Activated CD8-positive, alpha-beta T cell treated with anti-CD3 and anti-CD28 coated beads, Interleukin-2, amount 10 ng/mL, durations not matched to agents 7 days and 5 days (primary cell): ENCODE measurements around the gene AK3. TPM values are rescaled to one million over a fixed set of nuclear protein-coding genes. Genes with fewer than 3 reads are reported as not detected.
"Not testable (repeated sequence)": the region's sequence is repeated elsewhere in the genome, so short reads cannot be mapped to it uniquely, and the experiment has no call there.

Experiments used
- ATAC-seq: fragments of 150-1000 bp; cut with Tn5 transposase; one replicate; pipeline ENCODE4 v1.10.0; 2021; ENCODE audit warnings: moderate library complexity
- CTCF ChIA-PET: fragments of 350-600 bp; sonication (Branson Sonifier 250); formaldehyde crosslinking; loops from one replicate; lab custom pipeline; 2021; ENCODE audit warnings: antibody characterized with exemption; lab: Charles Lee
- POLR2A ChIA-PET: fragments of 350-600 bp; sonication (Branson Sonifier 250); formaldehyde crosslinking; loops from one replicate; lab custom pipeline; 2021; ENCODE audit warnings: antibody characterized with exemption; lab: Charles Lee
- DNase-seq: peaks from one replicate; pipeline ENCODE4 v3.0.0-alpha.2; 2020
- H3K27ac Mint-ChIP-seq: one replicate; pipeline ENCODE4 v1.8.0; 2021; ENCODE audit warnings: mild to moderate bottlenecking, mixed read lengths
- H3K27me3 Mint-ChIP-seq: one replicate; pipeline ENCODE4 v1.8.0; 2021; ENCODE audit warnings: low read depth, mixed read lengths
- H3K36me3 Mint-ChIP-seq: one replicate; pipeline ENCODE4 v1.8.0; 2021; ENCODE audit warnings: low read depth, mixed read lengths
- H3K4me1 Mint-ChIP-seq: one replicate; pipeline ENCODE4 v1.8.0; 2021; ENCODE audit warnings: low read depth, mixed read lengths
- H3K4me3 Mint-ChIP-seq: one replicate; pipeline ENCODE4 v1.8.0; 2021; ENCODE audit warnings: mild to moderate bottlenecking, mixed read lengths
- H3K9me3 Mint-ChIP-seq: one replicate; pipeline ENCODE4 v1.8.0; 2022; ENCODE audit warnings: mixed read lengths; ENCODE audit not compliant: insufficient read depth
- total RNA-seq, 2 experiments: library from RNA; stranded (reverse); gene quantifications; one replicate each; pipeline ENCODE4 v1.2.3, GENCODE V29; 2021

AK3 gene
- total RNA-seq, 2 experiments from 2014 or later, result 34.8 to 35.4 TPM

- no peaks in the 10 kb centered on the region for H3K9me3 Mint-ChIP-seq
- H3K4me3 Mint-ChIP-seq, result peak within 1 kb of the TSS; percentile 73
- H3K27ac Mint-ChIP-seq, result no peak within 1 kb of the TSS
- H3K27me3 Mint-ChIP-seq, result peaks cover 22% of the 10 kb centered on the region
- ChIA-PET POLR2A (interaction anchor here (0.6 to 2.2 kb wide), 3 partner anchors 13 to 74 kb away, joined by 3 to 10 read pairs (median 8); partner anchors contain the start of genes AK3 and CDC37L1), CTCF (interaction anchor here (0.9 to 2.1 kb wide), 8 partner anchors 9 to 327 kb away, joined by 3 to 9 read pairs (median 3); partner anchors contain the start of gene CDC37L1)
- DNase-seq (peak; percentile 45), ATAC-seq (peak; percentile 28)
- H3K4me1 Mint-ChIP-seq, result peaks cover 72% of the 10 kb centered on the region
- H3K36me3 Mint-ChIP-seq, result peaks cover 9% of the 10 kb centered on the region
These were observed 74.8 kb downstream of the AK3 start, which contains the start of gene SPATA6L for GRCh38 chr9:4666042-4666699. Gene SPATA6L, minus strand, starts transcription at chr9:4666480. Its CDS starts 230 bp downstream, at chr9:4666250.

GRCh38 chr9:4665357-4665756, 75.6 kb downstream of the AK3 start:
- H3K27ac Mint-ChIP-seq, result no peak overlapping the region
- no peaks in the 10 kb centered on the region for H3K9me3 Mint-ChIP-seq
- DNase-seq, result no peak
- H3K4me1 Mint-ChIP-seq, result peaks cover 66% of the 10 kb centered on the region
- H3K36me3 Mint-ChIP-seq, result peaks cover 9% of the 10 kb centered on the region
- CTCF ChIA-PET, result interaction anchor here (1.0 to 2.1 kb wide), 6 partner anchors 10 to 326 kb away, joined by 3 to 9 read pairs (median 4); no protein-coding TSS in a partner anchor
- no peak overlapping the region for H3K4me3 Mint-ChIP-seq
- ATAC-seq, result no peak
- H3K27me3 Mint-ChIP-seq, result peaks cover 22% of the 10 kb centered on the region
- POLR2A ChIA-PET, result interaction anchor here (0.6 to 2.2 kb wide), 3 partner anchors 14 to 75 kb away, joined by 3 to 10 read pairs (median 8); partner anchors contain the start of genes AK3 and CDC37L1

DNA sequence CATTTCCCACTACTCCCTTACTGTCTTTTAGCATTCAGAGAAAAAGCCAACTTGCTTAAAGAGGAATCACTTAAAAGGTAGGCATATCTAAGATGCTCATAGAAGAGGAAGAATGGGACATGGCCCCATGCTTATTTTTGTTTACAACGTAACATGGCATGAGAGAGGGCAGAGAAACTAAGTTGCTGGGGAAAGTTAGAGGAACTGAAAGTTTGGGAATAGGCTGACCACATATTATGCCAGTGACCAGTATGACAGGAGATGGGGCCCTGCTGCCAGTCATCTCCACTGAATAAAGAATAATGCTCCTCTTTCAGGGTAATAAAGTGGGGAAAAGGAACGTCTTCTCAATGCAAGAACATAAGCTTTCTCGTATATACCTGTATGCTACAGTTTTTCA, 77.0 kb downstream of the AK3 start:
- ATAC-seq (no peak), DNase-seq (no peak)
- Mint-ChIP-seq H3K27ac (no peak overlapping the region), H3K36me3 (peaks cover 9% of the 10 kb centered on the region), H3K27me3 (peaks cover 28% of the 10 kb centered on the region), H3K4me3 (no peak overlapping the region), H3K9me3 (no peaks in the 10 kb centered on the region), H3K4me1 (peaks cover 60% of the 10 kb centered on the region)
- ChIA-PET CTCF (interaction anchor here (0.5 to 2.1 kb wide), 4 partner anchors 20 to 358 kb away, joined by 3 to 4 read pairs (median 3); no protein-coding TSS in a partner anchor), POLR2A (interaction anchor here (0.7 kb wide), 1 partner anchor 401 kb away, joined by 3 read pairs; no protein-coding TSS in a partner anchor)

DNA sequence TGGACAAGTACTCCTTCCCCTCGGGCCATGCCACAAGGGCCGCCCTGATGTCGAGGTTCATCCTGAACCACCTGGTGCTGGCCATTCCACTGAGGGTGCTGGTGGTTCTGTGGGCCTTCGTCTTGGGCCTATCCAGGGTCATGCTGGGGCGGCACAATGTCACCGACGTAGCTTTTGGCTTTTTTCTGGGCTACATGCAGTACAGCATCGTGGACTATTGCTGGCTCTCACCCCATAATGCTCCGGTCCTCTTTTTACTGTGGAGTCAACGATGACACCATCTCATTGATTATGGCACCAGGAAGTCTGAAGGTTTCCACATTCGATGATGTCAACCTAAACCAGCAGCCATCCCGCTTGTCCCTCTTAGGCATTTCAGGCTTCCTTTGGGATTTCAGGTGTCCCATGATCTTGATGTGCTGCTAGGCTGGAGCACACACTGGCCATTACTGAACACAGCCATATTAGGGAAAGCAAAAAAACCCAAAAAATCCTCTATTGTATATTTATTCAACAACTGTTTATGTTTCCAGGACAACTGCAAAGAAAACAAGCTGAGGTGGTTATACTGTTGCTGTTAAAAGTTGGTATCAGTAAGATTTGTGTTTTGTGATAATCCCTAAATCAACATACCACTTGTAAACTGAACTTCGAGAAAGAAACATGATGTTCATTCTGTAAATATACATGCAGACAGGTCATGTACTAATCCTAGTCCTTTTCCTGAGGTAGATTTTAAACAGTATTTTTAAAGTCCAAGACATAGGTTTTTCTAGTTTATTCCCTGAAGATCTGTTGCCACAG, 77.8 kb downstream of the AK3 start:
- CTCF ChIA-PET, result interaction anchor here (0.6 to 1.8 kb wide), 5 partner anchors 8 to 77 kb away, joined by 4 to 8 read pairs (median 4); partner anchors contain the start of gene AK3
- DNase-seq (no peak), ATAC-seq (no peak)
- peak overlapping the region; percentile 95 for H3K4me3 Mint-ChIP-seq
- peaks cover 56% of the 10 kb centered on the region for H3K4me1 Mint-ChIP-seq
- H3K36me3 Mint-ChIP-seq, result peaks cover 9% of the 10 kb centered on the region
- POLR2A ChIA-PET, result interaction anchor here (0.6 to 1.7 kb wide), 4 partner anchors 16 to 317 kb away, joined by 3 to 8 read pairs (median 3); partner anchors contain the start of gene CDC37L1
- H3K27me3 Mint-ChIP-seq, result peaks cover 24% of the 10 kb centered on the region
- H3K9me3 Mint-ChIP-seq, result no peaks in the 10 kb centered on the region
- peak overlapping the region; percentile 65 for H3K27ac Mint-ChIP-seq

DNA sequence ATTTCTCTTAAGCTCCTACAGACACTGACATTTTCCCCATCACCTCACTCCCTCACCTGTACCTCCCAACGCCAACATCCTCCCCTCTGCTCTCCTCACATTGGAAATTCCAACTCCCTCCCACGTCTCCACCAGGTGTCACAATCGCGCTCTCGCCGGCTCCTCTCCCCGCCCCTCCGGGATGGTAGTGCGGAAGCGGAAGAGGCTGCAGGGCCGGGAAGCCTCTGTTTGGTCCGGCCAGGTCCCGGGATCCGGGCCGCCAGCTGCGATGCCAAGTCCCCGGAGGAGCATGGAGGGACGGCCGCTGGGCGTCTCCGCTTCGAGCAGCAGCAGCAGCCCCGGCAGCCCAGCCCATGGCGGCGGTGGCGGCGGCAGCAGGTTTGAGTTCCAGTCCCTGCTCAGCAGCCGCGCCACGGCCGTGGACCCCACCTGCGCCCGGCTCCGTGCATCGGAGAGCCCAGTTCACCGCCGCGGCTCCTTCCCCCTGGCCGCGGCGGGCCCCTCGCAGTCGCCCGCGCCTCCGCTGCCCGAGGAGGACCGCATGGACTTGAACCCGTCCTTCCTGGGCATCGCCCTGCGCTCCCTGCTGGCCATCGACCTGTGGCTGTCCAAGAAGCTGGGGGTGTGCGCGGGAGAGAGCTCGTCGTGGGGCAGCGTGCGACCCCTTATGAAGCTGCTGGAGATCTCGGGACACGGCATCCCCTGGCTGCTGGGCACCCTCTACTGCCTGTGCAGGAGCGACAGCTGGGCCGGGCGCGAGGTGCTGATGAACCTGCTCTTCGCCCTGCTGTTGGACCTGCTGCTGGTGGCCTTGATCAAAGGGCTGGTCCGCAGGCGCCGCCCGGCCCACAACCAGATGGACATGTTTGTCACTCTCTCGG, 78.7 kb downstream of the AK3 start, which contains the start of gene PLPP6:
Gene PLPP6 (plus strand): TSS at position 187 of the 881 bp plus-strand sequence. CDS start 82 bp downstream, at position 269.
- DNase-seq (peak; percentile 81), ATAC-seq (peak; percentile 87)
- Mint-ChIP-seq H3K27me3 (peaks cover 19% of the 10 kb centered on the region), H3K27ac (peak within 1 kb of the TSS; percentile 90), H3K36me3 (peaks cover 9% of the 10 kb centered on the region), H3K4me1 (peaks cover 50% of the 10 kb centered on the region), H3K9me3 (no peaks in the 10 kb centered on the region), H3K4me3 (peak within 1 kb of the TSS; percentile 95)
- CTCF ChIA-PET, result interaction anchor here (0.6 to 1.8 kb wide), 7 partner anchors 9 to 78 kb away, joined by 3 to 8 read pairs (median 4); partner anchors contain the start of genes AK3 and CDC37L1
- POLR2A ChIA-PET, result interaction anchor here (0.6 to 2.0 kb wide), 4 partner anchors 17 to 318 kb away, joined by 3 to 8 read pairs (median 5); partner anchors contain the start of gene CDC37L1

- Mint-ChIP-seq H3K9me3 (no peaks in the 10 kb centered on the region), H3K4me3 (peak overlapping the region; percentile 95), H3K4me1 (peaks cover 45% of the 10 kb centered on the region), H3K27me3 (peaks cover 18% of the 10 kb centered on the region), H3K27ac (peak overlapping the region; percentile 90), H3K36me3 (peaks cover 9% of the 10 kb centered on the region)
- ATAC-seq, result peak; percentile 2
- POLR2A ChIA-PET, result interaction anchor here (0.6 to 2.0 kb wide), 3 partner anchors 11 to 79 kb away, joined by 3 to 8 read pairs (median 7); partner anchors contain the start of gene CDC37L1
- DNase-seq, result no peak
- CTCF ChIA-PET, result interaction anchor here (1.1 to 1.8 kb wide), 5 partner anchors 10 to 79 kb away, joined by 3 to 8 read pairs (median 4); partner anchors contain the start of genes AK3 and CDC37L1
These were observed 79.4 kb downstream of the AK3 start for GRCh38 chr9:4661611-4662010.

DNA sequence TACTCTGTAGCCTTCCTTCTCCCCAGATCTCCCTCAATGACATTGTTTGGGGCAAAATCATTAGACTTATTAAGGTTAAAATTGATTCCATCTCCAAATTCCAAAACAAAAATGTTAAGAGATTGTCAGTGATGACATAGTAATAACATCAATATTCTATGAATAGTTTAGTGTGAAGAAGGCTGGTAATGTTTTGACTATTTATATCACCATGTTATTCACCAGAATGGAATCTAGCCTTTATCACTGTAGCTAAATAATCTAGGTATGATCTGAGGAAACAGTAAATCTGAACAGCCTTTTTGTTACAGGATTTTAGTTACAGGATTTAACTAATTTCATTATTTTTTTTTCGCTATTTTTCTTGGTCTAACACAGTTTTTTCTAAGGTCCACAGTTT, 79.8 kb downstream of the AK3 start:
- no peak overlapping the region for H3K27ac Mint-ChIP-seq

DNA sequence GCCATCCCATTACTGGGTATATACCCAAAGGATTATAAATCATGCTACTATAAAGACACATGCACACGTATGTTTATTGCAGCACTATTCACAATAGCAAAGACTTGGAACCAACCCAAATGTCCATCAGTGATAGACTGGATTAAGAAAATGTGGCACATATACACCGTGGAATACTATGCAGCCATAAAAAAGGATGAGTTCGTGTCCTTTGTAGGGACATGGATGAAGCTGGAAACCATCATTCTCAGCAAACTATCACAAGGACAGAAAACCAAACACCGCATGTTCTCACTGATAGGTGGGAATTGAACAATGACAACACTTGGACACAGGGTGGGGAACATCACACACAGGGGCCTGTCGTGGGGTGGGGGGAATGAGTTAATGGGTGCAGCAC, 80.3 kb downstream of the AK3 start:
- POLR2A ChIA-PET, result interaction anchor here (2.0 kb wide), 1 partner anchor 80 kb away, joined by 7 read pairs; no protein-coding TSS in a partner anchor

More for the DNA sequence above, 79.8 kb downstream of the AK3 start:
- Mint-ChIP-seq H3K36me3 (peaks cover 9% of the 10 kb centered on the region), H3K9me3 (no peaks in the 10 kb centered on the region), H3K4me1 (peaks cover 41% of the 10 kb centered on the region), H3K27me3 (peaks cover 15% of the 10 kb centered on the region), H3K4me3 (peak overlapping the region; percentile 95)
- DNase-seq (no peak), ATAC-seq (no peak)
- ChIA-PET CTCF (interaction anchor here (0.5 to 1.8 kb wide), 4 partner anchors 10 to 88 kb away, joined by 3 to 7 read pairs (median 4); partner anchors contain the start of gene CDC37L1), POLR2A (interaction anchor here (0.6 to 2.0 kb wide), 3 partner anchors 11 to 79 kb away, joined by 3 to 8 read pairs (median 7); partner anchors contain the start of gene CDC37L1)

More for the DNA sequence above, 80.3 kb downstream of the AK3 start:
- not testable (repeated sequence) for DNase-seq, ATAC-seq, H3K36me3 Mint-ChIP-seq, H3K27ac Mint-ChIP-seq, H3K9me3 Mint-ChIP-seq, H3K4me3 Mint-ChIP-seq
- CTCF ChIA-PET, result interaction anchor here (0.5 to 1.5 kb wide), 2 partner anchors 20 to 88 kb away, joined by 3 to 4 read pairs; no protein-coding TSS in a partner anchor
- peaks cover 36% of the 10 kb centered on the region for H3K4me1 Mint-ChIP-seq
- peaks cover 15% of the 10 kb centered on the region for H3K27me3 Mint-ChIP-seq
